H1 (cell line): ENCODE measurements around the gene AGPS. TPM values are rescaled to one million over a fixed set of nuclear protein-coding genes. Genes with fewer than 3 reads are reported as not detected.

Source experiments
- CTCF ChIA-PET: fragments of 300-600 bp; sonication (Branson Sonifier 250); formaldehyde crosslinking; loops from one replicate; lab custom pipeline; 2021; ENCODE audit not compliant: partially characterized antibody; lab: Charles Lee
- POLR2A ChIA-PET: fragments of 300-600 bp; sonication (Branson Sonifier 250); formaldehyde crosslinking; loops from one replicate; lab custom pipeline; 2021; ENCODE audit warnings: inconsistent platforms; ENCODE audit not compliant: partially characterized antibody; lab: Charles Lee
- DNase-seq, 2 experiments: peaks; one replicate each; pipeline versions ENCODE4 v3.0.0 to v3.0.0-alpha.2; 2010 to 2022; ENCODE audit warnings: low spot score in 2 of 2, low read depth in 1 of 2, mixed read lengths in 1 of 2
- FAIRE-seq: peaks from 2 replicates; lab custom pipeline; 2011; peaks lifted over from hg19 to GRCh38; lab: Jason Lieb, UNC
- H2AFZ ChIP-seq: 2 replicates; pipeline ENCODE4 v1.8.1; 2012; ENCODE audit warnings: low read length, inconsistent platforms
- H2AK5ac ChIP-seq: 2 replicates; pipeline ENCODE4 v1.6.1; 2013; ENCODE audit warnings: low read depth, low read length
- H2BK120ac ChIP-seq: replicated peaks from 2 replicates; pipeline ENCODE3; 2013; ENCODE audit warnings: low read depth, low read length, inconsistent platforms
- H2BK12ac ChIP-seq: 2 replicates; pipeline ENCODE4 v1.6.1; 2013; ENCODE audit warnings: low read depth, low read length
- H2BK15ac ChIP-seq: 2 replicates; pipeline ENCODE4 v1.6.1; 2013; ENCODE audit warnings: low read length
- H2BK20ac ChIP-seq: 2 replicates; pipeline ENCODE4 v1.6.1; 2013; ENCODE audit warnings: low read length
- H2BK5ac ChIP-seq: 2 replicates; pipeline ENCODE4 v1.6.1; 2013; ENCODE audit warnings: low read depth, low read length
- H3K14ac ChIP-seq: 2 replicates; pipeline ENCODE4 v1.6.1; 2013; ENCODE audit warnings: inconsistent platforms; ENCODE audit not compliant: insufficient read length
- H3K18ac ChIP-seq: 2 replicates; pipeline ENCODE4 v1.6.1; 2013; ENCODE audit warnings: low read length; ENCODE audit errors: extremely low read depth
- H3K23ac ChIP-seq: 2 replicates; pipeline ENCODE4 v1.6.1; 2013; ENCODE audit warnings: inconsistent platforms; ENCODE audit not compliant: insufficient read length
- H3K23me2 ChIP-seq: 2 replicates; pipeline ENCODE4 v1.6.1; 2013; ENCODE audit warnings: low read depth, low read length
- H3K27ac ChIP-seq: 2 replicates; pipeline ENCODE4 v1.6.1; 2011; ENCODE audit warnings: low read depth, low read length, inconsistent platforms
- H3K27me3 ChIP-seq, 4 experiments: replicated peaks in 1 of 4; 1 replicate in 1 of 4; 2 replicates in 3 of 4; pipeline versions ENCODE4 v1.6.1 to v1.8.1; 2011 to 2013; ENCODE audit warnings: low read length in 3 of 4, mild to moderate bottlenecking in 3 of 4, inconsistent platforms in 2 of 4, mixed read lengths in 2 of 4, moderate library complexity in 1 of 4; ENCODE audit not compliant: control insufficient read depth in 3 of 4, insufficient read depth in 3 of 4; ENCODE audit errors: extremely low read depth in 1 of 4
- H3K36me3 ChIP-seq, 4 experiments: 2 replicates each; pipeline versions ENCODE4 v1.6.1 to v1.8.1; 2011 to 2013; ENCODE audit warnings: mild to moderate bottlenecking in 4 of 4, low read length in 3 of 4, moderate library complexity in 2 of 4, control low read depth in 1 of 4, inconsistent platforms in 1 of 4; ENCODE audit not compliant: insufficient read depth in 4 of 4, control insufficient read depth in 2 of 4
- H3K4ac ChIP-seq: replicated peaks from 2 replicates; pipeline ENCODE3; 2013; ENCODE audit warnings: low read length, low read depth, mixed read lengths, inconsistent platforms; ENCODE audit not compliant: insufficient read length
- H3K4me1 ChIP-seq, 4 experiments: replicated peaks in 1 of 4; 1 replicate in 1 of 4; 2 replicates in 3 of 4; pipeline versions ENCODE4 v1.6.1 to v1.8.1; 2011 to 2013; ENCODE audit warnings: low read length in 3 of 4, inconsistent platforms in 2 of 4, mixed read lengths in 1 of 4; ENCODE audit not compliant: insufficient read depth in 4 of 4, control insufficient read depth in 3 of 4
- H3K4me2 ChIP-seq, 2 experiments: 2 replicates each; pipeline versions ENCODE4 v1.6.1 to v1.8.1; 2011 to 2013; ENCODE audit warnings: low read depth in 2 of 2, low read length in 2 of 2, control low read depth in 1 of 2, inconsistent platforms in 1 of 2, mild to moderate bottlenecking in 1 of 2; ENCODE audit not compliant: insufficient read depth in 1 of 2
- H3K4me3 ChIP-seq, 4 experiments: fragments of 200-600, 300-600 bp in 1 of 4; sonication (generic), shearing (Covaris generic), sonication (Bioruptor Twin) in 1 of 4; 2 replicates each; pipeline versions ENCODE4 v1.5.1 to v1.8.1; 2011 to 2016; ENCODE audit warnings: low read length in 4 of 4, low read depth in 3 of 4, control low read depth in 2 of 4, inconsistent platforms in 2 of 4, mild to moderate bottlenecking in 2 of 4, mixed read lengths in 1 of 4, moderate library complexity in 1 of 4; ENCODE audit not compliant: insufficient read depth in 2 of 4; ENCODE audit errors: extremely low read depth in 1 of 4
- H3K56ac ChIP-seq: replicated peaks from 2 replicates; pipeline ENCODE3; 2013; ENCODE audit warnings: low read depth, mild to moderate bottlenecking, mixed read lengths, low read length, inconsistent platforms; ENCODE audit not compliant: insufficient read length
- H3K79me1 ChIP-seq: 2 replicates; pipeline ENCODE4 v1.6.1; 2013; ENCODE audit warnings: low read depth, low read length, control low read depth
- H3K79me2 ChIP-seq, 2 experiments: 2 replicates each; pipeline versions ENCODE4 v1.6.1 to v1.8.1; 2012 to 2013; ENCODE audit warnings: low read length in 2 of 2, mild to moderate bottlenecking in 2 of 2, inconsistent platforms in 1 of 2; ENCODE audit not compliant: insufficient read depth in 2 of 2, control insufficient read depth in 1 of 2
- H3K9ac ChIP-seq, 4 experiments: replicated peaks in 1 of 4; 1 replicate in 1 of 4; 2 replicates in 3 of 4; pipeline versions ENCODE4 v1.6.1 to v1.8.1; 2011 to 2013; ENCODE audit warnings: low read depth in 3 of 4, low read length in 3 of 4, control low read depth in 2 of 4, mild to moderate bottlenecking in 2 of 4, moderate library complexity in 2 of 4, inconsistent platforms in 1 of 4; ENCODE audit errors: extremely low read depth in 1 of 4
- H3K9me3 ChIP-seq, 2 experiments: 2 replicates each; pipeline versions ENCODE4 v1.6.1 to v1.8.1; 2012 to 2013; ENCODE audit warnings: mild to moderate bottlenecking in 2 of 2, moderate library complexity in 2 of 2, control low read depth in 1 of 2, inconsistent platforms in 1 of 2, low read depth in 1 of 2, low read length in 1 of 2, mixed read lengths in 1 of 2; ENCODE audit not compliant: insufficient read depth in 2 of 2
- H4K20me1 ChIP-seq, 2 experiments: replicated peaks in 1 of 2; 2 replicates each; pipeline versions ENCODE3 to v1.8.1; 2011 to 2013; ENCODE audit warnings: inconsistent platforms in 2 of 2, low read length in 2 of 2, mild to moderate bottlenecking in 1 of 2; ENCODE audit not compliant: insufficient read depth in 2 of 2, control insufficient read depth in 1 of 2
- H4K5ac ChIP-seq: 2 replicates; pipeline ENCODE4 v1.6.1; 2013; ENCODE audit warnings: low read length, low read depth, mixed read lengths, inconsistent platforms; ENCODE audit not compliant: insufficient read length
- H4K8ac ChIP-seq: 2 replicates; pipeline ENCODE4 v1.8.0; 2013; ENCODE audit warnings: mild to moderate bottlenecking, moderate library complexity, low read length, inconsistent platforms; ENCODE audit not compliant: insufficient read depth; ENCODE audit errors: extremely low read depth
- H4K91ac ChIP-seq: replicated peaks from 2 replicates; pipeline ENCODE3; 2013; ENCODE audit warnings: low read length, mixed read lengths, inconsistent platforms; ENCODE audit not compliant: insufficient read length
- SAP30 ChIP-seq: fragments of 300-600 bp; sonication (generic); IDR thresholded peaks from 2 replicates; pipeline ENCODE4 v1.7.1; 2012; ENCODE audit warnings: low read length, moderate library complexity, mild to moderate bottlenecking, inconsistent platforms; ENCODE audit not compliant: insufficient read depth, insufficient replicate concordance
- WGBS, 2 experiments: shearing (Covaris generic) in 1 of 2; methylation state at CpG; one replicate each; pipeline versions ENCODE4 v1.1.6 to v1.1.7; 2013 to 2015; ENCODE audit warnings: low lambda C conversion rate in 2 of 2, mixed read lengths in 2 of 2, inconsistent platforms in 1 of 2, low coverage in 1 of 2, missing lambda C conversion rate in 1 of 2; ENCODE audit not compliant: insufficient replicate concordance in 2 of 2, insufficient coverage in 1 of 2, insufficient read length in 1 of 2; ENCODE audit errors: extremely low coverage in 1 of 2, missing lambda C conversion rate in 1 of 2; 5-methylcytosine and 5-hydroxymethylcytosine counted together
- polyA plus RNA-seq, 7 experiments: library from polyadenylated mRNA; depleted of rRNA in 3 of 7; stranded (reverse) in 5 of 7; unstranded in 2 of 7; fragments of >200 nt in 5 of 7; fragments of 200-250 nt in 2 of 7; gene quantifications; 1 replicate in 5 of 7; 2 replicates in 1 of 7; 4 replicates in 1 of 7; pipeline versions ENCODE4 v1.2.1 to v1.2.3, GENCODE V29; 2011 to 2013; ENCODE audit warnings: missing spikeins in 2 of 7, mixed read lengths in 2 of 7
- total RNA-seq: library from RNA; stranded (reverse); fragmentation: NEBNext Ultra II Directional; extraction: Animal tissue kit (Norgen Biotek cat#: 25700); gene quantifications from 2 replicates; pipeline ENCODE4 v1.2.1, GENCODE V29; 2021

Gene AGPS
- total and polyA plus RNA-seq, 2 of the 8 experiments (the other 6 are each of a cell fraction or from before 2014, with no cell fraction given), result 7.3 to 57.8 TPM

DNA sequence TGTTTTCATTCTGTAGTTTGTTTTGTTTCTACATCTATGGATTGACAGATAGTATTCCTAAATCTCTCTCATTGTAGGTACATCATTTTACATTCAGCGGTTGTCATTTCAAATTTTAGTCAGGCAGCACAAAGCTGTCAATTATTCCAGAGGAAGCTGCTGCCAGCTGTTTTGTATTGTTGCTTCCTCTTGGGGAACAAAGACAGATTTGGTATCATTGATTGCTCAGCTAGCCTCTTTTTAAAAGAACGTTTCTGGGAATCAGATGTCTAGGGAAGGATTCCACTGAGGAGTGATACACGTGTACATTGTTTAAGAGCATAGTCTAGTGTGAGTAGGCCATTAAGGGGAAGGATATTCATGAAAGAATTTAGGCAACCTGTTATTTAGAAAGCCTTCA is 145.8 kb downstream of the AGPS start:
- no peak overlapping the region for H2BK15ac ChIP-seq
- H2BK12ac ChIP-seq, result no peak overlapping the region
- no peak overlapping the region for H3K23ac ChIP-seq
- TF ChIP-seq SAP30, result no peak
- TF ChIP-seq, all 59 proteins: peak for 0
- Histone ChIP-seq H3K4me2 (no peak overlapping the region), H3K14ac (no peak overlapping the region), H3K9me3 (no peaks in the 10 kb centered on the region), H4K8ac (no peak overlapping the region), H3K18ac (no peak overlapping the region), H2BK5ac (no peak overlapping the region), H2AFZ (no peak overlapping the region), H3K4me3 (no peak overlapping the region), H3K27ac (no peak overlapping the region), H3K4me1 (peaks cover 0 to 3% (median 0%) of the 10 kb centered on the region in 4 experiments; a peak in 1 of 7 replicates), H3K4ac (no peak overlapping the region), H3K23me2 (no peaks in the 10 kb centered on the region), H2BK20ac (no peak overlapping the region), H2AK5ac (no peak overlapping the region), H3K27me3 (no peaks in the 10 kb centered on the region), H4K20me1 (no peaks in the 10 kb centered on the region), H2BK120ac (no peak overlapping the region), H3K9ac (no peak overlapping the region), H3K79me2 (no peaks in the 10 kb centered on the region), H3K79me1 (no peaks in the 10 kb centered on the region), H3K36me3 (no peaks in the 10 kb centered on the region; a peak in 2 of 8 replicates), H4K5ac (no peak overlapping the region), H4K91ac (no peak overlapping the region), H3K56ac (no peak overlapping the region)
- DNase-seq, result no peak
- ChIA-PET POLR2A (no interaction called here), CTCF (interaction anchor here (1.1 kb wide), 1 partner anchor 14 kb away, joined by 3 read pairs; no protein-coding TSS in a partner anchor)
- WGBS, 2 experiments, result 74% methylated on average over 3 of the region's 3 CpGs; no CpG with 5 or more reads in 1 of the 2 experiments
- FAIRE-seq, result no peak
